ENCODE measurements around the gene SORCS2.

SORCS2 gene

GRCh38 chr4:7608046-7608445 lies 415.7 kb downstream of the SORCS2 start:
- H2BK15ac ChIP-seq (ENCODE audit: low read depth, poor library complexity, severe bottlenecking): no peak overlapping the region
- H3K27ac ChIP-seq (ENCODE audit: low read length, poor library complexity, severe bottlenecking): no peak overlapping the region
- WGBS: 94% methylated on average over 7 of the region's 7 CpGs
- no peak overlapping the region for H3K9ac ChIP-seq (ENCODE audit: low read length)
- H4K91ac ChIP-seq (ENCODE audit: low read length): no peak overlapping the region
- peaks cover 15 to 24% of the 10 kb centered on the region in 2 experiments for H3K27me3 ChIP-seq (ENCODE audit: control insufficient read depth in 1 of 2, insufficient read depth in 1 of 2, low read length in 2 of 2)
- no peak overlapping the region for H4K8ac ChIP-seq (ENCODE audit: low read length)
- no peak overlapping the region for H2BK5ac ChIP-seq (ENCODE audit: low read depth, low read length, poor library complexity, severe bottlenecking)
- no peak overlapping the region for H3K4ac ChIP-seq (ENCODE audit: low read depth in 1 of 2, low read length in 2 of 2)
- no peak overlapping the region for H3K14ac ChIP-seq (ENCODE audit: low read length in 2 of 2)
- peaks cover 2% of the 10 kb centered on the region for H3K4me1 ChIP-seq (ENCODE audit: control insufficient read depth, insufficient read depth, low read depth, low read length)
- no peaks in the 10 kb centered on the region for H3K36me3 ChIP-seq (ENCODE audit: control insufficient read depth in 1 of 2, insufficient read depth in 2 of 2, low read depth in 1 of 2, low read length in 2 of 2)
- no peak overlapping the region for H2AFZ ChIP-seq (ENCODE audit: low read depth, low read length)
- DNase-seq: no peak
- no peak overlapping the region for H2BK120ac ChIP-seq (ENCODE audit: low read depth, low read length)
- H3K4me3 ChIP-seq (ENCODE audit: insufficient read depth in 1 of 2, low read depth in 1 of 2, low read length in 2 of 2): no peak overlapping the region
- no peak overlapping the region for H3K18ac ChIP-seq (ENCODE audit: low read depth in 1 of 2, low read length in 2 of 2)
- H3K23ac ChIP-seq (ENCODE audit: low read length in 2 of 2): no peak overlapping the region
- no peaks in the 10 kb centered on the region for H3K79me1 ChIP-seq (replicated peaks; ENCODE audit: low read length, poor library complexity, severe bottlenecking)
- peaks cover 4% of the 10 kb centered on the region for H3K9me3 ChIP-seq (ENCODE audit: control insufficient read depth, low read length)
- no peak overlapping the region for H2AK5ac ChIP-seq (ENCODE audit: low read length, severe bottlenecking)
- H2BK12ac ChIP-seq (ENCODE audit: low read length in 2 of 2): no peak overlapping the region
- H3K4me2 ChIP-seq (ENCODE audit: low read length, poor library complexity, severe bottlenecking): no peak overlapping the region

GRCh38 chr4:7609316-7609715 lies 417.0 kb downstream of the SORCS2 start:
- H3K4me2 ChIP-seq (ENCODE audit: low read length, poor library complexity, severe bottlenecking): no peak overlapping the region
- H2BK15ac ChIP-seq (ENCODE audit: low read depth, poor library complexity, severe bottlenecking): no peak overlapping the region
- H3K23ac ChIP-seq (ENCODE audit: low read length in 2 of 2): no peak overlapping the region
- H3K4me1 ChIP-seq (ENCODE audit: control insufficient read depth, insufficient read depth, low read depth, low read length): peaks cover 2% of the 10 kb centered on the region
- no peak overlapping the region for H3K27ac ChIP-seq (ENCODE audit: low read length, poor library complexity, severe bottlenecking)
- no peak overlapping the region for H2AFZ ChIP-seq (ENCODE audit: low read depth, low read length)
- 81% methylated on average over 10 of the region's 10 CpGs for WGBS
- peak overlapping the region; percentile 27 for H4K8ac ChIP-seq (ENCODE audit: low read length)
- no peak overlapping the region for H3K18ac ChIP-seq (ENCODE audit: low read depth in 1 of 2, low read length in 2 of 2)
- no peak overlapping the region for H3K14ac ChIP-seq (ENCODE audit: low read length in 2 of 2)
- no peak overlapping the region for H4K91ac ChIP-seq (ENCODE audit: low read length)
- no peak overlapping the region for H3K4ac ChIP-seq (ENCODE audit: low read depth in 1 of 2, low read length in 2 of 2)
- no peak overlapping the region for H2BK120ac ChIP-seq (ENCODE audit: low read depth, low read length)
- no peak overlapping the region for H2BK5ac ChIP-seq (ENCODE audit: low read depth, low read length, poor library complexity, severe bottlenecking)
- no peak for DNase-seq
- peaks cover 15 to 24% of the 10 kb centered on the region in 2 experiments for H3K27me3 ChIP-seq (ENCODE audit: control insufficient read depth in 1 of 2, insufficient read depth in 1 of 2, low read length in 2 of 2)
- H3K36me3 ChIP-seq (ENCODE audit: control insufficient read depth in 1 of 2, insufficient read depth in 2 of 2, low read depth in 1 of 2, low read length in 2 of 2): no peaks in the 10 kb centered on the region
- H2AK5ac ChIP-seq (ENCODE audit: low read length, severe bottlenecking): no peak overlapping the region
- no peak overlapping the region for H3K4me3 ChIP-seq (ENCODE audit: insufficient read depth in 1 of 2, low read depth in 1 of 2, low read length in 2 of 2)
- no peaks in the 10 kb centered on the region for H3K79me1 ChIP-seq (replicated peaks; ENCODE audit: low read length, poor library complexity, severe bottlenecking)
- no peak overlapping the region for H2BK12ac ChIP-seq (ENCODE audit: low read length in 2 of 2)
- no peak overlapping the region for H3K9ac ChIP-seq (ENCODE audit: low read length)
- H3K9me3 ChIP-seq (ENCODE audit: control insufficient read depth, low read length): peaks cover 4% of the 10 kb centered on the region

- no peak overlapping the region for H3K9ac ChIP-seq (ENCODE audit: low read length)
- no peak overlapping the region for H2AK5ac ChIP-seq (ENCODE audit: low read length, severe bottlenecking)
Measured at GRCh38 chr4:7610022-7610670, 417.8 kb downstream of the SORCS2 start.

GRCh38 chr4:7610841-7611240 lies 418.5 kb downstream of the SORCS2 start:
- H3K4me1 ChIP-seq (ENCODE audit: control insufficient read depth, insufficient read depth, low read depth, low read length): no peaks in the 10 kb centered on the region
- H3K4me2 ChIP-seq (ENCODE audit: low read length, poor library complexity, severe bottlenecking): no peak overlapping the region
- WGBS: 97% methylated on average over 8 of the region's 8 CpGs
- no peak overlapping the region for H4K8ac ChIP-seq (ENCODE audit: low read length)
- H2BK15ac ChIP-seq (ENCODE audit: low read depth, poor library complexity, severe bottlenecking): no peak overlapping the region
- H3K36me3 ChIP-seq (ENCODE audit: control insufficient read depth in 1 of 2, insufficient read depth in 2 of 2, low read depth in 1 of 2, low read length in 2 of 2): no peaks in the 10 kb centered on the region
- no peak overlapping the region for H2BK12ac ChIP-seq (ENCODE audit: low read length in 2 of 2)
- no peak overlapping the region for H4K91ac ChIP-seq (ENCODE audit: low read length)
- H3K27me3 ChIP-seq (ENCODE audit: control insufficient read depth in 1 of 2, insufficient read depth in 1 of 2, low read length in 2 of 2): peaks cover 15 to 18% of the 10 kb centered on the region in 2 experiments
- H3K23ac ChIP-seq (ENCODE audit: low read length in 2 of 2): no peak overlapping the region
- H3K18ac ChIP-seq (ENCODE audit: low read depth in 1 of 2, low read length in 2 of 2): no peak overlapping the region
- no peak overlapping the region for H2BK120ac ChIP-seq (ENCODE audit: low read depth, low read length)
- no peak overlapping the region for H3K14ac ChIP-seq (ENCODE audit: low read length in 2 of 2)
- no peaks in the 10 kb centered on the region for H3K9me3 ChIP-seq (ENCODE audit: control insufficient read depth, low read length)
- no peaks in the 10 kb centered on the region for H3K79me1 ChIP-seq (replicated peaks; ENCODE audit: low read length, poor library complexity, severe bottlenecking)
- no peak overlapping the region for H2AFZ ChIP-seq (ENCODE audit: low read depth, low read length)
- no peak overlapping the region for H3K4me3 ChIP-seq (ENCODE audit: insufficient read depth in 1 of 2, low read depth in 1 of 2, low read length in 2 of 2)
- no peak overlapping the region for H3K27ac ChIP-seq (ENCODE audit: low read length, poor library complexity, severe bottlenecking)
- H3K4ac ChIP-seq (ENCODE audit: low read depth in 1 of 2, low read length in 2 of 2): no peak overlapping the region
- no peak overlapping the region for H2AK5ac ChIP-seq (ENCODE audit: low read length, severe bottlenecking)
- DNase-seq: no peak
- H2BK5ac ChIP-seq (ENCODE audit: low read depth, low read length, poor library complexity, severe bottlenecking): no peak overlapping the region
- H3K9ac ChIP-seq (ENCODE audit: low read length): no peak overlapping the region

More at GRCh38 chr4:7610022-7610670, 417.8 kb downstream of the SORCS2 start:
- DNase-seq: no peak
- Histone ChIP-seq H3K4ac (ENCODE audit: low read depth in 1 of 2, low read length in 2 of 2) (no peak overlapping the region), H3K27ac (ENCODE audit: low read length, poor library complexity, severe bottlenecking) (no peak overlapping the region), H3K4me2 (ENCODE audit: low read length, poor library complexity, severe bottlenecking) (no peak overlapping the region), H4K8ac (ENCODE audit: low read length) (no peak overlapping the region), H2BK120ac (ENCODE audit: low read depth, low read length) (no peak overlapping the region), H3K79me1 (replicated peaks; ENCODE audit: low read length, poor library complexity, severe bottlenecking) (no peaks in the 10 kb centered on the region), H3K14ac (ENCODE audit: low read length in 2 of 2) (no peak overlapping the region), H2BK12ac (ENCODE audit: low read length in 2 of 2) (no peak overlapping the region), H3K9me3 (ENCODE audit: control insufficient read depth, low read length) (no peaks in the 10 kb centered on the region), H3K4me1 (ENCODE audit: control insufficient read depth, insufficient read depth, low read depth, low read length) (peaks cover 2% of the 10 kb centered on the region), H3K36me3 (ENCODE audit: control insufficient read depth in 1 of 2, insufficient read depth in 2 of 2, low read depth in 1 of 2, low read length in 2 of 2) (no peaks in the 10 kb centered on the region), H3K18ac (ENCODE audit: low read depth in 1 of 2, low read length in 2 of 2) (no peak overlapping the region), H2AFZ (ENCODE audit: low read depth, low read length) (no peak overlapping the region), H3K27me3 (ENCODE audit: control insufficient read depth in 1 of 2, insufficient read depth in 1 of 2, low read length in 2 of 2) (peaks cover 15 to 23% of the 10 kb centered on the region in 2 experiments), H3K23ac (ENCODE audit: low read length in 2 of 2) (no peak overlapping the region), H3K4me3 (ENCODE audit: insufficient read depth in 1 of 2, low read depth in 1 of 2, low read length in 2 of 2) (no peak overlapping the region), H2BK15ac (ENCODE audit: low read depth, poor library complexity, severe bottlenecking) (no peak overlapping the region), H2BK5ac (ENCODE audit: low read depth, low read length, poor library complexity, severe bottlenecking) (no peak overlapping the region), H4K91ac (ENCODE audit: low read length) (no peak overlapping the region)
- 92% methylated on average over 16 of the region's 17 CpGs for WGBS

All from mesenchymal stem cell (in vitro differentiated cells and primary cell).